NT2/D1 (cell line): ENCODE results near the gene KCNJ10.

Source experiments
- SUZ12 ChIP-seq: IDR thresholded peaks from 2 replicates; pipeline ENCODE4 v1.6.1; 2011; ENCODE audit not compliant: insufficient read length, insufficient read depth; ENCODE audit errors: extremely low read depth
- ZNF274 ChIP-seq: IDR thresholded peaks from 2 replicates; pipeline ENCODE4 v1.6.1; 2011; ENCODE audit warnings: mild to moderate bottlenecking, low read depth, low read length

- no peak for TF ChIP-seq ZNF274
- no peak for TF ChIP-seq SUZ12
These were observed 86.3 kb downstream of the KCNJ10 start for GRCh38 chr1:159983681-159984080.
